Activated T-helper 1 cell treated with anti-CD3 and anti-CD28 coated beads, Interleukin-12 subunit alpha, Interleukin-12 subunit beta, Interleukin-2, Interleukin-4 antibody, amounts not matched to agents 30 ng/mL and 10 ng/mL and 1 ng/mL, durations not matched to agents 14 hours and 24 hours and 36 hours (primary cell): Measurements from ENCODE around the gene NEAT1. TPM values are rescaled to one million over a fixed set of nuclear protein-coding genes. Genes with fewer than 3 reads are reported as not detected.

Source experiments
- DNase-seq: peaks from one replicate; pipeline ENCODE4 v3.0.0; 2021; ENCODE audit warnings: low spot score
- H3K27ac Mint-ChIP-seq: one replicate; pipeline ENCODE4 v1.8.0; 2021; ENCODE audit warnings: mild to moderate bottlenecking, mixed read lengths
- H3K27me3 Mint-ChIP-seq: one replicate; pipeline ENCODE4 v1.8.0; 2022; ENCODE audit warnings: mild to moderate bottlenecking, moderate library complexity, mixed read lengths; ENCODE audit not compliant: insufficient read depth
- H3K36me3 Mint-ChIP-seq: one replicate; pipeline ENCODE4 v1.8.0; 2021; ENCODE audit warnings: low read depth, mixed read lengths
- H3K4me1 Mint-ChIP-seq: one replicate; pipeline ENCODE4 v1.8.0; 2021; ENCODE audit warnings: low read depth, mixed read lengths
- H3K4me3 Mint-ChIP-seq: one replicate; pipeline ENCODE4 v1.8.0; 2021; ENCODE audit warnings: mild to moderate bottlenecking, moderate library complexity, mixed read lengths
- H3K9me3 Mint-ChIP-seq: one replicate; pipeline ENCODE4 v1.8.0; 2021; ENCODE audit warnings: mixed read lengths
- intact Hi-C: fragments of 100-400 bp; cut with micrococcal nuclease; formaldehyde crosslinking; loops from one replicate; pipeline ENCODE4 v1.15.1; 2024
- total RNA-seq: library from RNA; stranded (reverse); gene quantifications from 2 replicates; pipeline ENCODE4 v1.2.3, GENCODE V29; 2022

Gene NEAT1
- total RNA-seq, 1 donor from 2014 or later = 507 TPM

- H3K4me1 Mint-ChIP-seq = peaks cover 34% of the 10 kb centered on the region
- intact Hi-C loops = loop anchor here (1.0 to 2.0 kb wide), 11 partner anchors 27 to 247 kb away; partner anchors contain the start of genes DPF2, TIGD3 and ZNRD2
- peak within 1 kb of the TSS; percentile 92 for H3K4me3 Mint-ChIP-seq
- H3K27me3 Mint-ChIP-seq = no peaks in the 10 kb centered on the region
- peaks cover 5% of the 10 kb centered on the region for H3K36me3 Mint-ChIP-seq
- H3K27ac Mint-ChIP-seq = peak within 1 kb of the TSS; percentile 99
- DNase-seq = peak; percentile 87
- H3K9me3 Mint-ChIP-seq = no peaks in the 10 kb centered on the region
Observed at GRCh38 chr11:65382033-65382803, 40.4 kb upstream of the NEAT1 start, which contains the start of gene SLC25A45. Gene SLC25A45, minus strand, starts transcription at chr11:65382646. Its CDS starts 695 bp downstream, at chr11:65381951.

DNA sequence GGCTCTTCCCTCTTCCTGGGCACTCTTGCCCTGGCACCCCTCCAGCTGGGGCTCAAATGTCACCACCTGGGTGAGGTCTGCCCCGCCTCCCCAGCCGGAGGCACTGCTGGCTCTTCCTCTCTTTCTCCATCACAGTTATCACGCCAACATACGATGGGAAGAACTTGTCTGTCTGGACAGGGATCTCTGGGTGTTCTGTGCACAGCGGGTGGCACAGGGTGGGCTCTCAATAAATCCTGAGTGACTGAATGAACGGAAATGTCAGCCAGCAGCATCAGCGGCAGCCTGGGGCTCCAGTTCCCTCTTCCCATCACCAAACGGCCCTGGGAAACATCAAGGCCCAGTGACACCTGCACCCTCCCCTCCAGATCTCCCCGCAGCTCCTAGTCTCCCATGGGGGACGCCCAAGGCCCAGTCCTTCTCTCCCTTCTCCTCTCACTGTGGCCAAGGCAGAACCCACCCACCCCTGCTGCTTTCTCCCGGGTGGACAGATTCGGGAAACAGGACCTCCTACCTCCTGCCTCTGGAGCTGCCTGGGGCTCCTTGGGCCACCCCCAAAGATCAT is 39.7 kb upstream of the NEAT1 start:
- H3K9me3 Mint-ChIP-seq = no peaks in the 10 kb centered on the region
- peaks cover 34% of the 10 kb centered on the region for H3K4me1 Mint-ChIP-seq
- intact Hi-C loops = loop anchor here (1.0 to 2.0 kb wide), 11 partner anchors 28 to 248 kb away; partner anchors contain the start of genes DPF2, TIGD3 and ZNRD2
- H3K4me3 Mint-ChIP-seq = peak overlapping the region; percentile 92
- H3K27ac Mint-ChIP-seq = peak overlapping the region; percentile 99
- H3K27me3 Mint-ChIP-seq = no peaks in the 10 kb centered on the region
- H3K36me3 Mint-ChIP-seq = peaks cover 4% of the 10 kb centered on the region
- DNase-seq = no peak

GRCh38 chr11:65383778-65384177 is 38.8 kb upstream of the NEAT1 start:
- Mint-ChIP-seq H3K4me1 (peaks cover 43% of the 10 kb centered on the region), H3K27ac (peak overlapping the region; percentile 99)
- intact Hi-C loops = loop anchor here (2.0 kb wide), 1 partner anchor 29 kb away; the partner anchor contains the start of gene TIGD3

DNA sequence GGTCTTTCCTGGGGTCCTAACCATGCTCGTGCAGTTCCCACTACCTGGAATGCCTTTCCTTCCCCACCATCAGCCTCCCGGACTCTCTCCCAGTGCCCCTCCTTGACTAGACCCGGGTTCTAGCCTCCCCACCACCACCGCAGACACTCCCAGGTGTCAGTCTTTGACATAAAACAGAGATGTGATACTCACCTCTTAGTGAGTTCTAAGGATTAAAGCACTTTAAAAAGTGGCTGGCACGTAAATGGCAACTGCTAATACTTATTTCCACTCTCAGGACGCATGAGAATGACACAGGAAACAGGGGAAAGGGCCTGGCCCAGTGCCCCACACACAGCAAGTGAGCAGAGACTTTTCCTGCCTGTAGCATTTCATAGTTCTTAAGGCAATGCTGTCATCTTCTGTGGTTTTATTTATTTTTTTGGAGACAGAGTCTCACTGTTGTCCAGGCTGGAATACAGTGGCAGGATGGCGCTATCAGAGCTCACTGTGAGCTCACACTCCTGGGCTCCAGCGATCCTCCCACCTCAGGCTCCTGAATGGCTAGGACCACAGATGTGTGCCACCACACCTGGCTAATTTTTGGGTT is 38.2 kb upstream of the NEAT1 start:
- H3K36me3 Mint-ChIP-seq = peaks cover 12% of the 10 kb centered on the region
- H3K4me1 Mint-ChIP-seq = peaks cover 47% of the 10 kb centered on the region
- H3K27ac Mint-ChIP-seq = peak overlapping the region; percentile 99
- H3K4me3 Mint-ChIP-seq = peak overlapping the region; percentile 95
- intact Hi-C loops = no loop called here
- H3K27me3 Mint-ChIP-seq = no peaks in the 10 kb centered on the region
- no peak for DNase-seq
- no peaks in the 10 kb centered on the region for H3K9me3 Mint-ChIP-seq

More at GRCh38 chr11:65383778-65384177, 38.8 kb upstream of the NEAT1 start:
- no peak for DNase-seq
- no peaks in the 10 kb centered on the region for H3K27me3 Mint-ChIP-seq
- no peaks in the 10 kb centered on the region for H3K9me3 Mint-ChIP-seq
- H3K36me3 Mint-ChIP-seq = peaks cover 11% of the 10 kb centered on the region
- H3K4me3 Mint-ChIP-seq = peak overlapping the region; percentile 95

- Mint-ChIP-seq H3K4me1 (peaks cover 61% of the 10 kb centered on the region), H3K36me3 (peaks cover 16% of the 10 kb centered on the region), H3K27me3 (no peaks in the 10 kb centered on the region), H3K9me3 (no peaks in the 10 kb centered on the region), H3K27ac (peak within 1 kb of the TSS; percentile 99), H3K4me3 (peak within 1 kb of the TSS; percentile 95)
- peak; percentile 90 for DNase-seq
- intact Hi-C loops = loop anchor here (1.0 to 5.0 kb wide), 3 partner anchors 86 to 326 kb away; partner anchors contain the start of genes KAT5 and ZNRD2
Observed at GRCh38 chr11:65386307-65387140, 36.1 kb upstream of the NEAT1 start, which contains the start of gene FRMD8. Gene FRMD8, plus strand, starts transcription at chr11:65386637. Its CDS starts 400 bp downstream, at chr11:65387037.

GRCh38 chr11:65388731-65389130 is 33.9 kb upstream of the NEAT1 start:
- H3K36me3 Mint-ChIP-seq = peaks cover 21% of the 10 kb centered on the region
- peaks cover 46% of the 10 kb centered on the region for H3K4me1 Mint-ChIP-seq
- no peaks in the 10 kb centered on the region for H3K9me3 Mint-ChIP-seq
- no peak for DNase-seq
- peak overlapping the region; percentile 67 for H3K27ac Mint-ChIP-seq
- intact Hi-C loops = loop anchor here (5.0 kb wide), 1 partner anchor 324 kb away; the partner anchor contains the start of gene KAT5
- H3K4me3 Mint-ChIP-seq = peak overlapping the region; percentile 95
- H3K27me3 Mint-ChIP-seq = no peaks in the 10 kb centered on the region

GRCh38 chr11:65389294-65389980 is 33.2 kb upstream of the NEAT1 start:
- DNase-seq = no peak
- Mint-ChIP-seq H3K36me3 (peaks cover 18% of the 10 kb centered on the region), H3K4me1 (peaks cover 39% of the 10 kb centered on the region), H3K9me3 (no peaks in the 10 kb centered on the region), H3K4me3 (peak overlapping the region; percentile 95), H3K27ac (peak overlapping the region; percentile 67), H3K27me3 (no peaks in the 10 kb centered on the region)
- intact Hi-C loops = loop anchor here (5.0 kb wide), 1 partner anchor 323 kb away; the partner anchor contains the start of gene KAT5

DNA sequence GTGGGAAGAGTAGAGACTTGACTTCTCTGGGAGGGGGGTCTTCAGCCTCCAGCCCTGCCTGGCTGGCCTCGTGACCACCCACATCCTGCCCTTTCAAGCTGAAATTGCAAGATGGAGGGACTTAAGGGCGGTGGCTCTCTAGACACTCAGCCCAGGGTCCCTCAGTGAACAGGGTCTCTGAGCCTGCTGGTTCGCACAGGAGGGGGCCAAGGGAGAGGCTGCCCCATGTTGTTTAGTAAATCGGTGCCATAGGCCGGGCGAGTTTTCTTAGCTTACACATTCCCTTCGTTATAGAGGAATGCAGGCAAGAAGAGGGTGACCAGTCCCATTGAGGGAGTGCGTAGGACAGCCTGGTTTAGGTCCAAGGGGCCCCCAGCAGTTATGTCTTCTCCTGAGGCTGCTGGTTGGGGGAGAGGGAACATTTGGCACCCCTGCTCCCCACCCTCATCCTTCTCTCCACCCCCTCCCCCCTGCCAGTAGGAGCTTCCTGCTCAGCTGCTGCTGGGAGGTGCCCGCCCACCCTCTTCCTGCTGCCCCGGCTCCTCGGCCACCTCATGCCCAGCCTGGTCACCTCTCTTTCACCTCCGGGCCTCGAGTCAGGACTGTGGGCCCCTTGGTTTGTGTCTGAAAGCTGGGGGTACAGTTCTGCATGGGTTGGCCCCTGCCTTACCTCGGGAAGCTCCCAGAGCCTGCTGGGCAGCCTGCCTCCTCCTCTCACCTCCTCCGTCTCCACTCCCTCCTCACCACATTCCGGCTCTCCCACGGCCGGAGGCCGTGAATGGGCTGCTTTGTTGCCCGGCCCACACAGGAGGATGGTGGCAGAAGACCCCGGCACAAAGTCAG is 32.3 kb upstream of the NEAT1 start:
- H3K36me3 Mint-ChIP-seq = peaks cover 18% of the 10 kb centered on the region
- no peaks in the 10 kb centered on the region for H3K9me3 Mint-ChIP-seq
- peaks cover 31% of the 10 kb centered on the region for H3K4me1 Mint-ChIP-seq

DNA sequence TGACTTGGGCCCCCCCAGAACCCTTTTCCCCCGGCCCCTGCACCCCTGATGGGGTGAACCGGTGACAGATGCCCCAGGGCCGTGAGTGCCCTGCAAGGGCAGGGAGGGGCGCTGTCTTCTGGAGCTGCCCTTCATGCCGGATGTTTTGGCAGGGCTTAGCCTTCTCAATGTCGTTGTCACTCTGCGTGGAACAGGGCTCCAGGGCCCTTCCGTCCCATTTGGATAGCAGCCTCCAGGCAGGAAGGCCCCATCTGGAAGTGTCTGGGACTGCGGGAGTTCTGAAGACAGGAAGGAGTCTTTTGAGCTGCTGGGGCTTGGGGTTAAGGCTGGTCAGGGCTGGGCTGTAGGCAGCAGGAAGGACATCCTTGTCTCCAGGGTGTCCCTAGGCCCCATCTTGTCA is 31.6 kb upstream of the NEAT1 start:
- no peak overlapping the region for H3K4me3 Mint-ChIP-seq
- H3K9me3 Mint-ChIP-seq = no peaks in the 10 kb centered on the region
- peak overlapping the region; percentile 61 for H3K27ac Mint-ChIP-seq
- peaks cover 27% of the 10 kb centered on the region for H3K4me1 Mint-ChIP-seq
- H3K27me3 Mint-ChIP-seq = no peaks in the 10 kb centered on the region
- DNase-seq = no peak
- H3K36me3 Mint-ChIP-seq = peaks cover 18% of the 10 kb centered on the region
- intact Hi-C loops = no loop called here

More for the DNA sequence above, 32.3 kb upstream of the NEAT1 start:
- intact Hi-C loops = no loop called here
- Mint-ChIP-seq H3K27ac (peak overlapping the region; percentile 34), H3K4me3 (peak overlapping the region; percentile 33), H3K27me3 (no peaks in the 10 kb centered on the region)
- DNase-seq = no peak

DNA sequence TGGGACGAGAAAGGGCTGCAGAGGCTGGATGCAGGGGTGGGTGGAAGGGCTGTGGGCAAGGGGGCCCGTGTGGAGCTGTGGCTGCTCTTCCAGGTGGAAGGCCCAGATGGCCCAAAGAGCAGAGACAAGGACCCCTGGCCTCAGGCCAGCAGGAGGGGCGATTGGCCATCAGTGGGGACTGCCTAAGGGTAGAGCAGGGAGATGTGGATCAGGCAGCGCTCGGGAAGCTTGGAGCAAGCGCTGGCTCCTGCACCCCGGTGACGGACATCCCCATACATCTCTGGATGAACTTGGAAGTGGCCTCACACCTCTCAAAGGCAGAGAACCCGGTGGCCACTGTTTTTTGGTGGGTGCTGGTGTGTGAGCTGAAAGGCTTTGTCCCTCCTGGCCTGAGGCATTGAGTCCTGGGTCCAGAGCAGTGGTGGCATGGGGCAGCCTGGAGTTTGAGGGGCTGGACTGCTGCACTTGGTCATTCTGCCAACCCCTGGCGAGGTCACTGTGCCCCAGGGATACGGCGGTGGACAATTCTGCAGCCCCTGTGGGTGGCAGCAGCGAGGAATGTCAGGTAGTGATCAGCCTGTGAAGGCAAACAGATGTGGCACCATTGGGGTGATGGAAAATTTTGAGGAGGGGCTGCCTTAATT is 30.3 kb upstream of the NEAT1 start:
- peaks cover 22% of the 10 kb centered on the region for H3K36me3 Mint-ChIP-seq
- H3K27me3 Mint-ChIP-seq = no peaks in the 10 kb centered on the region
- H3K4me3 Mint-ChIP-seq = no peak overlapping the region

DNA sequence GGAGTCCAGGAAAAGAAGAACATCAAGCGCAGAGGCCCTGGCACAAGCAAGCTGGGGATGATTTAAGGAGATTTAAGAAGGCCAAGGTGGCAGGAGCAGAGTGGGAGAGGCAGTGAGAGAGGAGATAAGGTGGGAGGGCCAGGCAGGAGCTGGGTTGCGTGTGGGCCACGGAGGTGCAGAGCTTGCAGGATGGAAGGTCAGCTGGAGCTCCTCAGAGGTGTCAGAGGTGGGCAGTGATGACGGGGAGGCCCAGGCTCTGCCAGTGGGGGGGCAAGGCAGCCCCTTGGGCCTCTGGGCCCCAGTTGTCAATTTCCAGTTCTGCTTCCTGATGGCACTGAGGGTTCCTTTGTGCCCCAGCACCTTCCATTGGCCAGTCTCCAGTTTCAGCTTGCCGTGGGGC is 29.7 kb upstream of the NEAT1 start:
- no peak overlapping the region for H3K4me3 Mint-ChIP-seq
- H3K27me3 Mint-ChIP-seq = no peaks in the 10 kb centered on the region
- H3K4me1 Mint-ChIP-seq = peaks cover 27% of the 10 kb centered on the region
- H3K27ac Mint-ChIP-seq = peak overlapping the region; percentile 44
- H3K36me3 Mint-ChIP-seq = peaks cover 24% of the 10 kb centered on the region
- intact Hi-C loops = no loop called here
- no peak for DNase-seq
- H3K9me3 Mint-ChIP-seq = no peaks in the 10 kb centered on the region

More for the DNA sequence above, 30.3 kb upstream of the NEAT1 start:
- Mint-ChIP-seq H3K9me3 (no peaks in the 10 kb centered on the region), H3K27ac (peak overlapping the region; percentile 55), H3K4me1 (peaks cover 27% of the 10 kb centered on the region)
- DNase-seq = no peak
- intact Hi-C loops = no loop called here
